Nucleus accumbens (tissue), 56 donors: ENCODE data around the gene SERPINA1.

Source experiments
- DNase-seq, 56 donors: peaks; one replicate each; lab custom pipeline; 2025; lab: John Stamatoyannopoulos, UW

SERPINA1 gene

DNA sequence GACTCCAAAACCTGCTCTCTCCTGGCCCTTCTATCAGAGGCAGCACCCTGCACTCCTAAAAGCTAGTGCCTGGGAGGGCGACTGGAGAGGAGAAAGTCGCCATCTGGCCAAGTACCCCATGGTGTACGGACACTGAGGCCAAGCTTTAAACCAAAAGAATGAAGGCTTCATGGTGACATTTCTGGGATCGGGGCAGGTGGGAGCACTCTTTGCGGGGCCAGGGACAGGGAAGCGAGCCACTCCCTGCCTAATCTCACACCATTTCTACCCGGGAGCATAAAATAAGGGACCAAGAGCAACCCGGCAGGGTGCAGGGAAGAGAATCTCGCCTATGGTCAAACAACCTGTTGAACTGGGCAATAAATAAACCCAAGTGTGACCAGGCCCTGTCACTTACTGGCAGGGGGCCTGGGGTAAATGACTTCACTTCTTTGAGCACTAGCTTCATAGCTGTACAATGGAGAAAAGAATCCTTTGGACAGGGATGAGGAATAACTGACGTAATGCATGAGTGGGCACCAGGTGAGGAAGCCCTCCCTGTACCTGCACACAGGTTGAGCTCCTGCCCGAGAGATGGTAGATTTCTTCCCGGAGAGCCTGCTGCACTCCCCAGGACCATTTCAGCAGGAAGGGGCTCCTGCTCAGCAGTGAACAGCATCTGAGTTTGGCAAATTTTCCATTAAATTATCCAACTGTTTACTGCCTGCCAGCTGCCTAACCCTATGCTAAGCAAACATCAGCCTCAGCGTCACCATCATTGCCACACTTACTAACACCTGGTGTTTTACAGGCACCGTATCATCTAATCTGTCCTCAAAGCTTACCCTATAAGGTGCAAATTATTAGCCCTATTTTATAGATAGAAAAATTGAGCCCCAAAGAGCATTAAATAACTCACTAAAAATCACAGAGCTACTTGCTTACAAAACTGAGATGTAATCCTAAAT, 2.0 kb downstream of the SERPINA1 start:
- DNase-seq, result no peak

DNA sequence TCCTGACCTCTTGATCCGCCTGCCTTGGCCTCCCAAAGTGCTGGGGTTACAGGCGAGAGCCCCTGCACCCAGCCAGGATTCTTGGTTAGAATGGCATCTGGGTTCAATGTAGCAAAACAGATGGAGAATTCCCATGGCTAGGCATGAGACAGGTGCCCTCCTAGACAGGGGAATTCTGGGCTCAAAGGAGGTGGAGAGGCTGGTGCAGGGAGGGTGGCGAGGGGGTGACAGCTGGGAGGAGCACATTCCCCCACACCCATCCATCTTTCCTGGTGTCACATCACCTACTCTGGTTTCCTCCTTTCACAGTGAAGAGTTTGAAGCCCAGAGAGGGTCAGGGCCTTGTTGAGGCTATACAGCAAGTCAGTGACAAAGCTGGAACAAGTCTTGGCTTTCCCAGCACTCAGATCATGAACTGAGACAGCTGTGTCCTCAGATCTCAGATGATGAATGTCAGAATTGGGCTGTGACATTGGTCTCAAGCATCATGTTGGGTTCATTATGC, 2.8 kb downstream of the SERPINA1 start:
- no peak for DNase-seq

DNA sequence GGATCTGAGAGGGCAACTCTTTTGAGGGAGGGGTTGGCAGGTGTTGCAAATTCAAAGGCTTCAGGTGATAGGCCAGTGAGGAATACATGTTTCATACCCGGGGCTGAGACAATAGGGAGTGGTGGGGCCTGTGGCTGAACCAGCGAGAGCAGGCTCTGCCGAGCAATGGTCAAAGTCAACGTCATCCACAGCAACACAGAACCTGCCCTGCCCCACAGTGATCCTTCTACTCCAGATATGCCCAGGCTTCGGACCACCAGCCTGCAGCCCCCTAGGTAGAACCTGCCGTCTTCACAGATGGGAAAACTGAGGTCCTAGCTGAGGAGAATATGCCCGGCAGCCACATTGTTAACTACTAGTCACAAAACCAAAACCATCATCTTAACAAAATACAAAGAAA, 4.1 kb downstream of the SERPINA1 start:
- DNase-seq, result no peak

DNA sequence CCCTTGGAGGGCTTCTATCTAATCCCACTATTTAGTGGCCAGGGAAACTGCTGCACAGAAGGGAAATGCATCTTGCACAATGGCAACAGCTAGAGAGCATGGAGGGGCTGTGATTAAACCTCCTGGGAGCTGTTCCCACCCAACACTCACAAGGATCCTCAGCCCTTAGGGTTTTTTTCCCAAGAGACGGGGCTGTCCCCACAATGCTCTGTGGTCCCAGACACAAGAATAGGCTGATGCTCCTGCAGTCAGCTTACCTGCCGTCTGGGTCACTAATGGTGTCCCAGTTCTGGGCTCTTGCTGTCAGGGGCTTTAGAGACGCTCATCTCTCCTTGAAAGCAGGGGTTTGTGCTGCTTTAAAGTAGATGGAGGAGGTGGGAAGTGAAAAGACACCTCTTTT, 4.6 kb downstream of the SERPINA1 start:
- DNase-seq, result no peak

DNA sequence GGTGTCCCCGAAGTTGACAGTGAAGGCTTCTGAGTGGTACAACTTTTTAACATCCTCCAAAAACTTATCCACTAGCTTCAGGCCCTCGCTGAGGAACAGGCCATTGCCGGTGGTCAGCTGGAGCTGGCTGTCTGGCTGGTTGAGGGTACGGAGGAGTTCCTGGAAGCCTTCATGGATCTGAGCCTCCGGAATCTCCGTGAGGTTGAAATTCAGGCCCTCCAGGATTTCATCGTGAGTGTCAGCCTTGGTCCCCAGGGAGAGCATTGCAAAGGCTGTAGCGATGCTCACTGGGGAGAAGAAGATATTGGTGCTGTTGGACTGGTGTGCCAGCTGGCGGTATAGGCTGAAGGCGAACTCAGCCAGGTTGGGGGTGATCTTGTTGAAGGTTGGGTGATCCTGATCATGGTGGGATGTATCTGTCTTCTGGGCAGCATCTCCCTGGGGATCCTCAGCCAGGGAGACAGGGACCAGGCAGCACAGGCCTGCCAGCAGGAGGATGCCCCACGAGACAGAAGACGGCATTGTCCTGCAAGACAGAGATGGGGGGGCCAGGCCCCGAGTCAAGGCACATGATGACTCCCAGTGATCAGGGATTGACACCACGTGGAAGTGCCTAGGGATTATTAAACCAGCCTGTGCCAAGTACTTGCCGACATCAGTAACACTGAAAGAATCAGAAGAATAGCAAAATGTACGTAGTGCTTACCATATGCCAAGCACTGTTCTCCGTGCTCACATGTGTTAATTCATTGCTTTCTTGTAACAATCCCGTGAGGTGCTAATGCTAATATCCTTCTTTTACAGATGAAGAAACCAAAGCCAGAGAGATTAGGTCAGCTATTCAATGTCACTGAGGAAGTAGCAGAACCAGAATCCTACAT, 5.4 kb downstream of the SERPINA1 start:
- DNase-seq, result no peak

DNA sequence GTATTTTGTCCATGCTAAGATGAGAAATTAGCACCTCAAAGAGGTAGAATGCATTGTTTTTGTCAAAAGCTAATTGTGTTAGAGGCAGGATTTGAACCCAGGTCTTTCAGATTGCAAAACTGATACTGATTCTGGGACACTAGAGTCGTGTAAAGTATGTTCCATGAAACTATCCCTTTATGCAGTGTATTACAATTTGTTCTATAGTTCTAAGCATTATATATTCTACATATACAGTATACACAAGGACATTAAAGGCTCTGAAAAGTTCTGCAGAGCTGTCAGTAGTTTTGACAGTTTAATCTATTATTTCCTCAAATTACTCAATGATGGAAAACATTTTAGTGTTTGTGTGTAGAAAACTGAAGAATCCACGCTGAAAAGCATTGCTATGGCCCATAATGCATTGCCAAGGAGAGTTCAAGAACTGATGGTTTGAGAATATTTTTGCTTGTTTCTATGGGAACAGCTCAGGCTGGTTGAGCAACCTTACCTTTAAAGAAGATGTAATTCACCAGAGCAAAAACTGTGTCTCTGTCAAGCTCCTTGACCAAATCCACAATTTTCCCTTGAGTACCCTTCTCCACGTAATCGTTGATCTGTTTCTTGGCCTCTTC, 6.2 kb downstream of the SERPINA1 start:
- DNase-seq, result no peak

DNA sequence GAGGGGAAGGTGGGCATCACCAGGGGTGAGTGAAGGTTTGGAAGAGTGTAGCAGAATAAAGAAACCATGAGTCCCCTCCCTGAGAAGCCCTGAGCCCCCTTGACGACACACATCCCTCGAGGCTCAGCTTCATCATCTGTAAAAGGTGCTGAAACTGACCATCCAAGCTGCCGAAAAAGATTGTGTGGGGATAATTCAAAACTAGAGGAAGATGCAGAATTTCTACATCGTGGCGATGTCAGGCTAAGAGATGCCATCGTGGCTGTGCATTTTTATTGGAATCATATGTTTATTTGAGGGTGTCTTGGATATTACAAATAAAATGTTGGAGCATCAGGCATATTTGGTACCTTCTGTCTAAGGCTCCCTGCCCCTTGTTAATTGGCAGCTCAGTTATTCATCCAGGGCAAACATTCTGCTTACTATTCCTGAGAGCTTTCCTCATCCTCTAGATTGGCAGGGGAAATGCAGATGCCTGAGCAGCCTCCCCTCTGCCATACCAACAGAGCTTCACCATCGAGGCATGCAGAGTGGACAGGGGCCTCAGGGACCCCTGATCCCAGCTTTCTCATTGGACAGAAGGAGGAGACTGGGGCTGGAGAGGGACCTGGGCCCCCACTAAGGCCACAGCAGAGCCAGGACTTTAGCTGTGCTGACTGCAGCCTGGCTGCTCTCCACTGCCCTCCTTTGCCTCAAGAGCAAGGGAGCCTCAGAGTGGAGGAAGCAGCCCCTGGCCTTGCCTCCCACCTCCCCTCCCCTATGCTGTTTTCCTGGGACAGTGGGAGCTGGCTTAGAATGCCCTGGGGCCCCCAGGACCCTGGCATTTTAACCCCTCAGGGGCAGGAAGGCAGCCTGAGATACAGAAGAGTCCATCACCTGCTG, 7.0 kb downstream of the SERPINA1 start:
- DNase-seq, result no peak

DNA sequence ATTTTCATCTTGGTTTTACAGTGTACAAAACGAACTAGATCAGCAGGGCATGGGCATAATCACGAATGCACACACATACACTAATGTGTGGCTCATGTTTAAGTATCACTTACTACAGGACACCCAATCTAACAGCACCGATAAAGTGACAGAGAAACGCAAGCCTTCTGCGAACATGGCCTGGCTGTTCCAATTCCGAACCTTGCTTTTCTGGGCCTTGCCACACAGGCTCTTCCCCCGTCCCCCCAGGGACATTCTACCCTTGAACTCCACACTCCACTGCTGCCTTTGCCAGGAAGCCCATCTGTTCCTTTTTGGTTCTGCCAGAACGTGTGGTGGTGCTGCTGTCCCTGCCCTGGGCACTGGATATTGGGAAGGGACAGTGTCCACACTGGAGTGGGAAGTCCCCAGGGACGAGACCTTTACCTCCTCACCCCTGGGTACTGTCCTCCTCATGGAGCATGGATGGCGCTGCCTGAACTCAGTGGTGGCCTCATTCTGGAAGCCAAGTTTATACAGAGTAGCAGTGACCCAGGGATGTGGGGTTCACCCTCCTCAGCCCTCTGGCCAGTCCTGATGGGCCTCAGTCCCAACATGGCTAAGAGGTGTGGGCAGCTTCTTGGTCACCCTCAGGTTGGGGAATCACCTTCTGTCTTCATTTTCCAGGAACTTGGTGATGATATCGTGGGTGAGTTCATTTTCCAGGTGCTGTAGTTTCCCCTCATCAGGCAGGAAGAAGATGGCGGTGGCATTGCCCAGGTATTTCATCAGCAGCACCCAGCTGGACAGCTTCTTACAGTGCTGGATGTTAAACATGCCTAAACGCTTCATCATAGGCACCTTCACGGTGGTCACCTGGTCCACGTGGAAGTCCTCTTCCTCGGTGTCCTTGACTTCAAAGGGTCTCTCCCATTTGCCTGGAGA, 7.9 kb downstream of the SERPINA1 start:
- no peak for DNase-seq

DNA sequence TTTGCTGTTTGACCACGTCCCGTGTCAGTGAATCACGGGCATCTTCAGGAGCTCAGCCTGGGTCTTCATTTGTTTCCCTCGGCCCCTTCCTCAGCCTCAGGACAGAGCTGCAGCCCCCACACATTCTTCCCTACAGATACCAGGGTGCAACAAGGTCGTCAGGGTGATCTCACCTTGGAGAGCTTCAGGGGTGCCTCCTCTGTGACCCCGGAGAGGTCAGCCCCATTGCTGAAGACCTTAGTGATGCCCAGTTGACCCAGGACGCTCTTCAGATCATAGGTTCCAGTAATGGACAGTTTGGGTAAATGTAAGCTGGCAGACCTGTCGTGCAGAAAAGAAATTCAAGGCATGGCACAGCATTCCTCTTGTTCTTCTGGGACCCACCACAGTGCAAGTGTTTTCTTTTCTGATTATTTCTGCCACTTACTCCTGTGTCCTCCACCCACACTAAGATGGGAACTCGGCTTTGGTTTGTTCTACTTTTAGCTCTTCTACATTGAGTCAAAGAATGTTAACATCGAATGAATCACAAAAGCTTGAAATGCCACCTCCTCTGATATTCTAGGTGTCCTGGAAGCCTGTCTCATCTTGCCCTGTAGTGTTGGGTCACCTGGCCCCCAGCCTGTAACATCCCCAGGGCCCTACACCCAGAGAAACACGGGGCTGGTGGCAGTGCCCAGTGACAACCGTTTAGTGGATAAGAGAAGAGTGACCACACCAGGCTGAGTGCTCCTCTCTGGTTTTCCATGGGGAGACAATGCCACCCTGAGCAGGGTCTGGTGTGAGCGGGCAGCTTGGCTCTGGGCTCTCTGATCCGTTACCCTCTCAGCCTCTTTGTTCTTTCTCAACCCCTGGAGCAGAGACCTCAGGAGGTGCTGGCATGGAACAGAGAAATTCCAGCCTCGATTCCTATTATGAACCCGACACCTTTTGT, 8.8 kb downstream of the SERPINA1 start:
- DNase-seq, result no peak

DNA sequence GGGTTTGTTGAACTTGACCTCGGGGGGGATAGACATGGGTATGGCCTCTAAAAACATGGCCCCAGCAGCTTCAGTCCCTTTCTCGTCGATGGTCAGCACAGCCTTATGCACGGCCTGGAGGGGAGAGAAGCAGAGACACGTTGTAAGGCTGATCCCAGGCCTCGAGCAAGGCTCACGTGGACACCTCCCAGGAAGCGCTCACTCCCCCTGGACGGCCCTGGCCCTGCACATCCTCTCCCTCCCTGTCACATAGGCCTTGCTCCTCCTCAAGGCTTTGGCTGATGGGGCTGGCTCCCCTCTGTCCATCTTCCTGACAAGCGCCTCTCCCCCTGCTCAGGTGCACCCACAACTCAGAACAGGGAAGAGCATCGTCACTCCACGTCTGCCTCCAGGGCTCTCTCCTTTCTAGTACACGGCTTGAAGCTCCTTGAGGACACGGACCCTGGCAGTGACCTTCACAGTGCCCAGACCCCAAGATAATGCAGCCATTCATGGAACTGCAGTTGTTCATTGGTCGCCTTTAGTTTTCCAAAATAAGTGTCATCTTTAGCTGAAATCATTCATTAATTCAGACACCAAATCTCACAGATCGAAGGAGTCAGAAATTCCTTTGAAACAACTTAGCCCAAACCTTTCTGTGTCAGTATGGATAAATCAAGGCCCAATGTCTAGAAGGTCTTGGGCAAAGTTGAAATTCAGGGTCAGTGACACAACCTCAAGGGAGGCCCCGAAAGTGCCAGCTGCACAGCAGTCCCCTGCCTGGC, 9.7 kb downstream of the SERPINA1 start:
- DNase-seq, result no peak

DNA sequence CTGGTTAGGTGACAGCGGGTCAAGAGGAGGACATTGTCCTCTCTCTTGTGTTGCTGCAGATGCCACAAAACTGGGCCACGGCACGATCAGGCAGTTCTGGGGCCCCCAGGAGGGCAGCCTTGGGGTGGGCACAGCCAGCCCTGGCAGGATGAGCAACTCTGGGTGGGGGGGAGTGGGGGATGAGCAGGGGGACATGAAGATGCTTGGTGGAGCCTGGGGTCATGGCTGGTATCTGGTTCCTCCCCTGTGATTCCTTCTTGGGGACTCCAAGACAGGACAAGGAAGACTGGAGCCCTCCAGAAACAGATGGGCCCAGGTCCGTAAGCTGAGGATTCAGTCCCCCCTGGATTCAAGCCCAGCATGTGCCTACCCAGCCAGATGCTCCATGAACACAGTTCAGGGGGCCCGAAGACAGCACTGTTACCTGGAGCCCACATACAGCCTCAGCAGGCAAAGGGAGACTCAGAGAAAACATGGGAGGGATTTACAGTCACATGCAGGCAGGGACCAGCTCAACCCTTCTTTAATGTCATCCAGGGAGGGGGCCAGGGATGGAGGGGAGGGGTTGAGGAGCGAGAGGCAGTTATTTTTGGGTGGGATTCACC, 10.4 kb downstream of the SERPINA1 start:
- no peak for DNase-seq

DNA sequence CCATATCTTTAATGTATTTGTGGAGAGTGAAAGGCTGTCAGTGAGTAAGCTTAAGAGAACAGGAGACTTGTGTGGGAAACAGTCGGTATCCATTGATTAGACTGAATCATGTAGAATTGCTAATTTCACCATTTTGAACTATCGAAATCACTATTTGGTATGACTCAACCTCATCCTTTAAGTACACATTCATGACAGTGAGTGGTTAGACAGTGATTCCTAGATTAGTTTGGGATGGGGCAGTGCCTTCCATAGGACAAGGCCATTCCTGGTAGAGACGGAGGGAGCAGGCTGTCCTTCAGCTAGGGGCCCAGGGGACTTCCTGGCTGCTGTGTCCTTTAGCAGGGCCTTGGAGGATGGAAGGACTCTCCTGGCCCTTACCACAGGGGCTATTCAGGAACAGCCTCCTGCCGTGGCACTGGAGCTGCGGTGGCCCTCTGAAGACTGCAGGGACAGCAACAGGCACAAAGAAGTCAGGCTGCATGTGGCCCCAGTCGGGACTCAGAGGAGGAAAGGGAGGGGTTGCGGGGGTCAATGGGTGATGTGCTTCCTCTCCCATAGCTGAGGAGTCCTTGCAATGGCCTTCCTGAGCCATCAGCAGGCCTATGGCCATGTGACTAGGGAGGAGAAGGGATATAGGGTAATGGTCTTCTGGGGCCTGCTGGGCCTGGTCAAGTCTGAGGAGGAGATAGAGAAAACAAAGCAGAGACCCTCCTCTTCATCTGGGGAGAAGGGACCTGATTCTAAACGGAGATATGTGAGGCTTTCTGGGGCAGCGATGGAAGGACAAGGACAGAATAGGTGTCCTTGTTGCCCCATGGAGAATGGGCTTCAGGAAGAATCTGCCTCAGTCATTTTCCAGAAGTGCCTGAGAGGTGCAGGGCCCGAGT, 11.2 kb downstream of the SERPINA1 start:
- no peak for DNase-seq

DNA sequence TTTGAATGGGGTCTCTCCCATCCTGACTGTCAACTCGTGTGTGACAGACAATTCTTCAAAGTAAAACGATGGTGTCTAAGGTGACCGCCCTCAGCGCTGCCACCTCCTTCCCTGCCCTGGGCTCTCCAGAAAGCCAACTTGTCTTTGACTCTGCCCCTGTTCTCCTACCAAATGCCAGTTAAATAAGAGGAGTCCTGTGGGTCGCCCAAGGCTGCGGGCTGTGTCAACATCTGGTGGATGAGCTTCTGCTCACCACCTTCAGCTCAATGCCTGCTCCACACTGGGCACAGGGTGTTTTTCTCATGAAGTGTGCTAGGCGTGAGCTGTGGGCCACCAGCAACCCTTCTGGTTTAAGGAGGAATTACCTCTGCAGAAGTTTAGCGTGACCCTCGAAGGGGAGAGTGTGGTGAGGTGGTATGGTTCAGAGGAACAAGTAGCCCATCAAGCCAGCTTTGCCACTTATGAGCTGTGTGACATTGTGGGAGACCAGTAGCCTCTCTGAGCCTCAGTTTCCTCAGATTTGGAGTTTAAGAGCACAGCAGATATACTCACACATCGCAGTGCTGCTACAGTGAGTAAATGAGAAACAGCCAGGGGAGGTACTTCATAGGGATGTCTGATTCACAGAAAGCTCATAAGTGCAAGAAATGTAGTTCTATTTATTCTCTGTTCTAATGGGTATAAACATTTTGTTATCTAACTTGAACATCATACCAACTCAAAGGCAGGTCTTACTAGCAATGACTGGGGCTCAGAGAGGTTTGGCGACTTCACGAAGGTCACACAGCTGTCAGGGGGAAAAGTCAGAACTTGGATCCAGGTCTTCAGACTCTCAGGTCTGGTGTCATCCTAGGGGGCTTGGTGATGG, 12.1 kb downstream of the SERPINA1 start:
- no peak for DNase-seq

DNA sequence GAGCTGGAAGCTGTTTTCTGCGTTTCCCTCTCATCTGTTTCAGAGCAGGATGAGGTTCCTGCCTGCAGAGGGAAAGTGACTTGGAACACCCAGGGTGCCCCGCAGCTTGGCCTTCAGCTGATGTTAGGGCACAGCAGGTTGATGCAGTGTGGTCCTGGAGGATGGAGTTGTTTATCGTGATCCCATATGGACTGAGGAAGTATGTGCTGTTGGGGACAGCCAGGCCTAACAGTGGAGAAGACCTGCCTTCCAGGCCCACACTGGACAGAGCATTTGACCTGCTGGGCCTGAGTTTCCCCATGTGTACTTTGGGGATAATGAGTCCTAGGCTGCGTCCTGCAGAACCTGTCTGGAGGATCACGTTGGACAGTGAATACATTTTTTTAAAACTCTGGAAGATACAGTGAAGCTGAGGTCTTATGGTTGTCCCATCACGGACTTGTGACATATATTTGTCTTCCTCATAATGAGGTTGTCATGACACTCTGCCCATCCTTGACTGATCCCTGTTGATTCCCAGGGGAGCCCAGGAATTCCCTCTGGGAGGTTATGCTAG, 12.8 kb downstream of the SERPINA1 start:
- no peak for DNase-seq
